Kidney (tissue), 14 donors: ENCODE data around the gene ADAM33. TPM values are rescaled to one million over a fixed set of nuclear protein-coding genes. Genes with fewer than 3 reads are reported as not detected.

ENCODE experiments used
- DNase-seq, 5 donors: peaks; one replicate each; pipeline ENCODE4 v3.0.0-alpha.2; 2013 to 2020
- FAIRE-seq: peaks from 2 replicates; lab custom pipeline; 2012; peaks lifted over from hg19 to GRCh38; lab: Jason Lieb, UNC
- H3K27ac ChIP-seq, 2 donors: one replicate each; pipeline ENCODE4 v1.7.0; 2013; ENCODE audit warnings: low read depth in 2 of 2, low read length in 2 of 2, inconsistent platforms in 1 of 2
- H3K27me3 ChIP-seq: one replicate; pipeline ENCODE4 v1.7.1; 2013; ENCODE audit warnings: low read length, inconsistent platforms; ENCODE audit not compliant: control insufficient read depth, insufficient read depth
- H3K36me3 ChIP-seq, 3 donors: one replicate each; pipeline versions ENCODE4 v1.7.0 to v1.7.1; 2013; ENCODE audit warnings: low read length in 3 of 3, control low read depth in 1 of 3, inconsistent platforms in 1 of 3; ENCODE audit not compliant: insufficient read depth in 3 of 3, control insufficient read depth in 2 of 3
- H3K4me1 ChIP-seq, 3 donors: one replicate each; pipeline versions ENCODE4 v1.7.0 to v1.7.1; 2013; ENCODE audit warnings: low read length in 3 of 3, inconsistent platforms in 1 of 3, low read depth in 1 of 3; ENCODE audit not compliant: control insufficient read depth in 2 of 3, insufficient read depth in 2 of 3
- H3K4me3 ChIP-seq, 3 donors: one replicate each; pipeline versions ENCODE4 v1.7.0 to v1.8.1; 2013; ENCODE audit warnings: low read length in 3 of 3, control low read depth in 1 of 3, inconsistent platforms in 1 of 3
- H3K9ac ChIP-seq, 3 donors: one replicate each; pipeline versions ENCODE4 v1.7.0 to v1.7.1; 2013; ENCODE audit warnings: low read length in 3 of 3, control low read depth in 1 of 3, inconsistent platforms in 1 of 3
- H3K9me3 ChIP-seq, 3 donors: one replicate each; pipeline versions ENCODE4 v1.7.0 to v1.7.1; 2013; ENCODE audit warnings: low read length in 3 of 3, control low read depth in 1 of 3, inconsistent platforms in 1 of 3; ENCODE audit not compliant: control insufficient read depth in 2 of 3, insufficient read depth in 1 of 3
- intact Hi-C: fragments of 100-400 bp; cut with DNase I; formaldehyde crosslinking; loops from one replicate; pipeline ENCODE4 v1.11.1; 2022
- polyA plus RNA-seq: library from polyadenylated mRNA; stranded (reverse); fragments of 350-450 nt; fragmentation: Illumina TruSeq; extraction: RNeasy Lipid Tissue Mini Kit (QIAGEN cat#74804); gene quantifications from one replicate; pipeline ENCODE4 v1.2.3, GENCODE V29; 2014; ENCODE audit warnings: low read depth, low replicate concordance; ENCODE audit not compliant: insufficient read depth
- total RNA-seq: library from RNA; stranded (reverse); fragmentation: NEBNext Ultra II Directional; extraction: Animal tissue kit (Norgen Biotek cat#: 25700); gene quantifications from one replicate; pipeline ENCODE4 v1.2.1, GENCODE V29; 2021
- TF ChIP-seq, protein P1 (sequence below): IDR thresholded peaks from 3 replicates; pipeline ENCODE4 v1.5.1; 2012; ENCODE audit warnings: mild to moderate bottlenecking, moderate library complexity, borderline replicate concordance; ENCODE audit not compliant: insufficient read depth; ENCODE audit errors: extremely low read depth
- donor health status: control.
- donor health status: control.
- donor health status: control.
- donor health status: control.
- donor health status: control.
- donor health status: DM: yes; HTN: yes; CAD: no.
- donor health status: Normal renal cell carcinoma (clear cell type).

ADAM33 gene
- total and polyA plus RNA-seq, 2 donors from 2014 or later, result 4.1 to 4.3 TPM

DNA sequence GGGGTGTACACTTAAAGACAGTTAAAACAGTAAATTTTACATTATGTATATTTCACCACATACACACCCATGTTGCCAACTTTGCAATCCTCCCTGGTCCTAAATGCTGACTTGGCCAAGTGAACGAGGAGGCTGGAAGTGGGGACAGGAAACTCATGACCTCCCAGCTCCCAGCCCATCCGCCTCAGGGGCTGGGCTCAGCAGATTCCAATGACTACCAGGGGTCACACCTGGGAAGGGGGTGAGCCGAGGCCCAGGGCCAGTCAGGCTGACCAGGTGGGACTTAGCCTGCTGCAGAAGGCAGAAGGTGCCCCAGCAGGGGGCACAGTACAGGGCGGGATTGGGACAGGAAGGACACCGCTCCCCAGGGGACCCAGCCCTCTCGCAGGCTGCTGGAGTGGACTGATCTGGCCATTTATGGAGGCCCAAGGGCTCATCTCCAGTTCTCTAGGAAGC is 28.2 kb upstream of the ADAM33 start:
- FAIRE-seq, result no peak
- Histone ChIP-seq H3K36me3 (no peaks in the 10 kb centered on the region), H3K9ac (no peak overlapping the region), H3K9me3 (no peaks in the 10 kb centered on the region), H3K27me3 (no peaks in the 10 kb centered on the region), H3K4me3 (no peak overlapping the region), H3K27ac (no peak overlapping the region), H3K4me1 (no peaks in the 10 kb centered on the region)
- DNase-seq, result peak in 2 of 5 donors; percentile 39 to 73
- TF ChIP-seq, protein P1, sequence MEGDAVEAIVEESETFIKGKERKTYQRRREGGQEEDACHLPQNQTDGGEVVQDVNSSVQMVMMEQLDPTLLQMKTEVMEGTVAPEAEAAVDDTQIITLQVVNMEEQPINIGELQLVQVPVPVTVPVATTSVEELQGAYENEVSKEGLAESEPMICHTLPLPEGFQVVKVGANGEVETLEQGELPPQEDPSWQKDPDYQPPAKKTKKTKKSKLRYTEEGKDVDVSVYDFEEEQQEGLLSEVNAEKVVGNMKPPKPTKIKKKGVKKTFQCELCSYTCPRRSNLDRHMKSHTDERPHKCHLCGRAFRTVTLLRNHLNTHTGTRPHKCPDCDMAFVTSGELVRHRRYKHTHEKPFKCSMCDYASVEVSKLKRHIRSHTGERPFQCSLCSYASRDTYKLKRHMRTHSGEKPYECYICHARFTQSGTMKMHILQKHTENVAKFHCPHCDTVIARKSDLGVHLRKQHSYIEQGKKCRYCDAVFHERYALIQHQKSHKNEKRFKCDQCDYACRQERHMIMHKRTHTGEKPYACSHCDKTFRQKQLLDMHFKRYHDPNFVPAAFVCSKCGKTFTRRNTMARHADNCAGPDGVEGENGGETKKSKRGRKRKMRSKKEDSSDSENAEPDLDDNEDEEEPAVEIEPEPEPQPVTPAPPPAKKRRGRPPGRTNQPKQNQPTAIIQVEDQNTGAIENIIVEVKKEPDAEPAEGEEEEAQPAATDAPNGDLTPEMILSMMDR, result no peak
- intact Hi-C loops, result no loop called here

DNA sequence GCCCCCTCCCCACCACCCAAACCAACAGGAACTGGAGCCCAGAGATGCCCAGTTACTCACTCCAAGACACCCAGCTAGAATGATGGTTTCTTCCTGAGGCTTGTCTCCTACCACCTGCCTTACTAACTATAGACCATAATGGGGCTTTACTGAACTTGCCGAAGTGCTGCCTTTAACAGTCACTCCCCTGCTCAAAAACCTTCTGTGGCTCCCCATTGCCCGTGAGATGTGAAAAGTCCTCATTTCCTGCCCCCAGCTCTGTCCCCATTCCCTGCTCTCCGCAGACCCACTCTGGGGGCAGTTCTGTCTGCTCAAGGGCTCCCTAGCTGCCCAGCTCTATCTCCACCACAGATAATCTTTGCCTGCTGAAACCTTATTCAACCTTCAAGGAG is 25.7 kb upstream of the ADAM33 start:
- H3K4me3 ChIP-seq, result no peak overlapping the region
- H3K27me3 ChIP-seq, result no peaks in the 10 kb centered on the region
- FAIRE-seq, result no peak
- TF ChIP-seq, protein P1, result no peak
- peak in 1 of 5 donors; percentile 39 for DNase-seq
- H3K9ac ChIP-seq, result no peak overlapping the region
- no peaks in the 10 kb centered on the region for H3K9me3 ChIP-seq
- intact Hi-C loops, result no loop called here
- no peaks in the 10 kb centered on the region for H3K36me3 ChIP-seq
- no peaks in the 10 kb centered on the region for H3K4me1 ChIP-seq
- H3K27ac ChIP-seq, result no peak overlapping the region

DNA sequence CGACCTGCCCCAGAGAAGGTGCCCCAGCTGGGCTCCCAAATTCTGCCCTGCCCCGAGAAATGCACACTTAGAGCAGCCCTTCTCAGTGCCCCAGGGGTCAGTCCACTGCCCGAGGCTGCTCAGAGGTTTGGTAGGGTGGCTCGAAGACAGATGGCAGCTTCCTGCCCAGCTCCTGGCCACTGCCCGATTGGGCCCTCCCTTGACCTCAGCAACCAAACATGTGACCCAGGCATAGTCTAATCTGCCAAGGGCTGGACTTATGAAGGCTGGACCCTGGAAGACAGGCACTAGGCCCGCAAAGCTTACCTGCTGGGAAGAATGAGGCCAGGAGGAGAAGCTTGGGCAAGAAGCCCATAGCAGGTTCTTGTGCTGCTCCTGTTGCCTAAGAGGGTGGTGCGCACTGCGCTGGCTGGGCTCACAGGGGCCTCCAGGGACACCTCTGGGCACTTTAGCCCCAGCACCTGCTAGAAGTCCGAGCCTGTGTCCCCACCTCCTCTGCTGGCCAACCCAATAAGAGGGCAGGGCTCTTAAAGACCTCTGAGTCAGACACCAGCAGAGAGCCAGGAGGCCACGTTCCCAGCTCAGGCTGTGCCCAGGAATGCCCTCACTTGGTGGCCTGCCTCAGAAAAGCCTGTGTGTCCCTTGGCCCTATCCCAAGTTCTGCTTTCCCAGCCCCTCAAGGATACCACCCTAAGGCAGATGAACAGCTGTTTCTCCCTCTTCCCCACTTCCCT is 25.1 kb upstream of the ADAM33 start:
- FAIRE-seq (no peak), DNase-seq (peak in 1 of 5 donors; percentile 61)
- TF ChIP-seq, protein P1, result no peak
- Histone ChIP-seq H3K27ac (no peak overlapping the region), H3K27me3 (no peaks in the 10 kb centered on the region), H3K36me3 (no peaks in the 10 kb centered on the region), H3K4me3 (no peak overlapping the region), H3K9me3 (no peaks in the 10 kb centered on the region), H3K9ac (no peak overlapping the region), H3K4me1 (no peaks in the 10 kb centered on the region)
- intact Hi-C loops, result no loop called here
